BJ (cell line): ENCODE measurements around the gene AR. TPM values are rescaled to one million over a fixed set of nuclear protein-coding genes. Genes with fewer than 3 reads are reported as not detected.
A peak's percentile ranks its signal among the peaks of the same experiment; 100 is the strongest.

Experiments used
- CTCF ChIA-PET: fragments of 350-600 bp; formaldehyde crosslinking; extraction: SDS; loops from one replicate; lab custom pipeline; 2021; ENCODE audit warnings: antibody characterized with exemption, inconsistent platforms; lab: Yijun Ruan, JAX
- POLR2A ChIA-PET: fragments of 300-600 bp; sonication (Branson Sonifier 250); formaldehyde crosslinking; extraction: SDS; loops from one replicate; lab custom pipeline; 2021; ENCODE audit warnings: antibody characterized with exemption; lab: Charles Lee
- DNase-seq: peaks from one replicate; pipeline ENCODE4 v3.0.0-alpha.2; 2011; ENCODE audit warnings: low read depth
- H3K27me3 ChIP-seq: 2 replicates; pipeline ENCODE4 v1.6.0; 2011; ENCODE audit warnings: low read length; ENCODE audit not compliant: control insufficient read depth, insufficient read depth
- H3K36me3 ChIP-seq: 2 replicates; pipeline ENCODE4 v1.5.1; 2011; ENCODE audit warnings: low read length; ENCODE audit not compliant: control insufficient read depth, insufficient read depth
- H3K4me3 ChIP-seq: 2 replicates; pipeline ENCODE4 v1.5.1; 2011; ENCODE audit warnings: low read depth, mild to moderate bottlenecking, control low read depth, low read length
- polyA minus RNA-seq: library from RNA; depleted of rRNA, polyadenylated mRNA; stranded (reverse); fragments of >200 nt; gene quantifications from 2 replicates; pipeline ENCODE4 v1.2.3, GENCODE V29; 2011; rRNA and poly(A)+ RNA removed
- polyA plus RNA-seq: library from polyadenylated mRNA; depleted of rRNA; stranded (reverse); fragments of >200 nt; gene quantifications from 2 replicates; pipeline ENCODE4 v1.2.3, GENCODE V29; 2011; rRNA removed
- TF ChIP-seq, protein P1 (sequence below): IDR thresholded peaks from 2 replicates; pipeline ENCODE4 v1.5.1; 2011; ENCODE audit warnings: low read depth, mild to moderate bottlenecking, control low read depth, inconsistent platforms, low read length, moderate library complexity; ENCODE audit not compliant: insufficient read depth

Gene AR
- polyA plus RNA-seq (11.4 and 13.9 TPM in 2 replicates), polyA minus RNA-seq (24.9 and 32.1 TPM in 2 replicates)

- no peaks in the 10 kb centered on the region for H3K27me3 ChIP-seq
- DNase-seq = no peak
- POLR2A ChIA-PET = interaction anchor here (0.5 to 0.6 kb wide), 3 partner anchors 11 to 237 kb away, joined by 3 to 5 read pairs (median 3); no protein-coding TSS in a partner anchor
- TF ChIP-seq, protein P1, sequence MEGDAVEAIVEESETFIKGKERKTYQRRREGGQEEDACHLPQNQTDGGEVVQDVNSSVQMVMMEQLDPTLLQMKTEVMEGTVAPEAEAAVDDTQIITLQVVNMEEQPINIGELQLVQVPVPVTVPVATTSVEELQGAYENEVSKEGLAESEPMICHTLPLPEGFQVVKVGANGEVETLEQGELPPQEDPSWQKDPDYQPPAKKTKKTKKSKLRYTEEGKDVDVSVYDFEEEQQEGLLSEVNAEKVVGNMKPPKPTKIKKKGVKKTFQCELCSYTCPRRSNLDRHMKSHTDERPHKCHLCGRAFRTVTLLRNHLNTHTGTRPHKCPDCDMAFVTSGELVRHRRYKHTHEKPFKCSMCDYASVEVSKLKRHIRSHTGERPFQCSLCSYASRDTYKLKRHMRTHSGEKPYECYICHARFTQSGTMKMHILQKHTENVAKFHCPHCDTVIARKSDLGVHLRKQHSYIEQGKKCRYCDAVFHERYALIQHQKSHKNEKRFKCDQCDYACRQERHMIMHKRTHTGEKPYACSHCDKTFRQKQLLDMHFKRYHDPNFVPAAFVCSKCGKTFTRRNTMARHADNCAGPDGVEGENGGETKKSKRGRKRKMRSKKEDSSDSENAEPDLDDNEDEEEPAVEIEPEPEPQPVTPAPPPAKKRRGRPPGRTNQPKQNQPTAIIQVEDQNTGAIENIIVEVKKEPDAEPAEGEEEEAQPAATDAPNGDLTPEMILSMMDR = no peak
- CTCF ChIA-PET = interaction anchor here (0.5 to 1.1 kb wide), 2 partner anchors 238 to 733 kb away, joined by 3 read pairs; no protein-coding TSS in a partner anchor
- H3K36me3 ChIP-seq = no peaks in the 10 kb centered on the region
- H3K4me3 ChIP-seq = peak within 1 kb of the TSS; percentile 66
These were observed at the start of gene AR for GRCh38 chrX:67543818-67544217. Gene AR (plus strand): TSS chrX:67544021. CDS start chrX:67545147, 1,126 bp downstream.

DNA sequence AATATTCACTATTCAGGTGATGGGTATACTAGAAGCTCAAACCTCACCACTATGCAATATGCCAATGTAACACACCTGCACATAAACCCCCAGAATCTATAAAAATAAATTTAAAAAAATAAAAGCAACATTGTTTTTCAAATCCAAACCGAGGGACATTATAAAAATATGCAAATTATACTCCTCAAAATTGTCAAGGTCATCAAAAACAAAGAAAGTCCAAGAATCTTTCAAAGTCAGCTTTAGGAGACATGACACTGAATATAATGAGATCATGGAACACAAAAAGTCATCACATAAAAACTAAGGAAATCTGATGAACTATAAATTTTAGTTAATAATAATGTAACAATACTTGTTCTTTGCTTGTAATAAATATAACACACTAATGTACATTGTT, 43.2 kb upstream of the AR start:
- H3K27me3 ChIP-seq = no peaks in the 10 kb centered on the region
- no peaks in the 10 kb centered on the region for H3K36me3 ChIP-seq
- ChIA-PET CTCF (interaction anchor here (0.6 kb wide), 1 partner anchor 1286 kb away, joined by 3 read pairs; no protein-coding TSS in a partner anchor), POLR2A (no interaction called here)
- no peak overlapping the region for H3K4me3 ChIP-seq
- TF ChIP-seq, protein P1 = no peak
- no peak for DNase-seq

GRCh38 chrX:67503004-67503403, 40.8 kb upstream of the AR start:
- DNase-seq = no peak
- ChIA-PET CTCF (no interaction called here), POLR2A (no interaction called here)
- H3K36me3 ChIP-seq = no peaks in the 10 kb centered on the region
- TF ChIP-seq, protein P1 = no peak
- H3K4me3 ChIP-seq = no peak overlapping the region
- H3K27me3 ChIP-seq = no peaks in the 10 kb centered on the region

GRCh38 chrX:67503453-67503852, 40.4 kb upstream of the AR start:
- Histone ChIP-seq H3K4me3 (no peak overlapping the region), H3K36me3 (no peaks in the 10 kb centered on the region), H3K27me3 (no peaks in the 10 kb centered on the region)
- ChIA-PET CTCF (no interaction called here), POLR2A (no interaction called here)
- DNase-seq = no peak
- TF ChIP-seq, protein P1 = no peak

- ChIA-PET CTCF (no interaction called here), POLR2A (no interaction called here)
- H3K36me3 ChIP-seq = no peaks in the 10 kb centered on the region
- no peak for DNase-seq
- H3K4me3 ChIP-seq = no peak overlapping the region
- H3K27me3 ChIP-seq = no peaks in the 10 kb centered on the region
- TF ChIP-seq, protein P1 = no peak
These were observed 23.1 kb upstream of the AR start for GRCh38 chrX:67520671-67521070.
